Panc1 (cell line): Measurements from ENCODE around the gene NPAS3.

ENCODE experiments used
- POLR2AphosphoS5 ChIP-seq: IDR thresholded peaks from 2 replicates; pipeline ENCODE4 v1.6.1; 2012; ENCODE audit warnings: mild to moderate bottlenecking, low read depth, low read length, moderate library complexity
- SIN3A ChIP-seq: IDR thresholded peaks from 2 replicates; pipeline ENCODE4 v1.6.1; 2012; ENCODE audit warnings: low read depth, mild to moderate bottlenecking, low read length, moderate library complexity, borderline replicate concordance; ENCODE audit not compliant: insufficient read depth
- TF ChIP-seq, protein P1 (sequence below): fragments of 450-650 bp; IDR thresholded peaks from 2 replicates; pipeline ENCODE4 v1.5.1; 2017; ENCODE audit warnings: mild to moderate bottlenecking
- TF ChIP-seq, protein P2 (sequence below), 2 experiments: IDR thresholded peaks; 2 replicates each; pipeline ENCODE4 v1.6.1; 2011 to 2012; ENCODE audit warnings: low read depth in 2 of 2, control low read depth in 1 of 2, low read length in 1 of 2, mild to moderate bottlenecking in 1 of 2, moderate library complexity in 1 of 2; ENCODE audit not compliant: insufficient read depth in 1 of 2

GRCh38 chr14:33524244-33524643 lies 585.6 kb downstream of the NPAS3 start:
- TF ChIP-seq, protein P1, sequence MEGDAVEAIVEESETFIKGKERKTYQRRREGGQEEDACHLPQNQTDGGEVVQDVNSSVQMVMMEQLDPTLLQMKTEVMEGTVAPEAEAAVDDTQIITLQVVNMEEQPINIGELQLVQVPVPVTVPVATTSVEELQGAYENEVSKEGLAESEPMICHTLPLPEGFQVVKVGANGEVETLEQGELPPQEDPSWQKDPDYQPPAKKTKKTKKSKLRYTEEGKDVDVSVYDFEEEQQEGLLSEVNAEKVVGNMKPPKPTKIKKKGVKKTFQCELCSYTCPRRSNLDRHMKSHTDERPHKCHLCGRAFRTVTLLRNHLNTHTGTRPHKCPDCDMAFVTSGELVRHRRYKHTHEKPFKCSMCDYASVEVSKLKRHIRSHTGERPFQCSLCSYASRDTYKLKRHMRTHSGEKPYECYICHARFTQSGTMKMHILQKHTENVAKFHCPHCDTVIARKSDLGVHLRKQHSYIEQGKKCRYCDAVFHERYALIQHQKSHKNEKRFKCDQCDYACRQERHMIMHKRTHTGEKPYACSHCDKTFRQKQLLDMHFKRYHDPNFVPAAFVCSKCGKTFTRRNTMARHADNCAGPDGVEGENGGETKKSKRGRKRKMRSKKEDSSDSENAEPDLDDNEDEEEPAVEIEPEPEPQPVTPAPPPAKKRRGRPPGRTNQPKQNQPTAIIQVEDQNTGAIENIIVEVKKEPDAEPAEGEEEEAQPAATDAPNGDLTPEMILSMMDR = no peak
- TF ChIP-seq POLR2AphosphoS5 (no peak), SIN3A (no peak)
- TF ChIP-seq, protein P2, sequence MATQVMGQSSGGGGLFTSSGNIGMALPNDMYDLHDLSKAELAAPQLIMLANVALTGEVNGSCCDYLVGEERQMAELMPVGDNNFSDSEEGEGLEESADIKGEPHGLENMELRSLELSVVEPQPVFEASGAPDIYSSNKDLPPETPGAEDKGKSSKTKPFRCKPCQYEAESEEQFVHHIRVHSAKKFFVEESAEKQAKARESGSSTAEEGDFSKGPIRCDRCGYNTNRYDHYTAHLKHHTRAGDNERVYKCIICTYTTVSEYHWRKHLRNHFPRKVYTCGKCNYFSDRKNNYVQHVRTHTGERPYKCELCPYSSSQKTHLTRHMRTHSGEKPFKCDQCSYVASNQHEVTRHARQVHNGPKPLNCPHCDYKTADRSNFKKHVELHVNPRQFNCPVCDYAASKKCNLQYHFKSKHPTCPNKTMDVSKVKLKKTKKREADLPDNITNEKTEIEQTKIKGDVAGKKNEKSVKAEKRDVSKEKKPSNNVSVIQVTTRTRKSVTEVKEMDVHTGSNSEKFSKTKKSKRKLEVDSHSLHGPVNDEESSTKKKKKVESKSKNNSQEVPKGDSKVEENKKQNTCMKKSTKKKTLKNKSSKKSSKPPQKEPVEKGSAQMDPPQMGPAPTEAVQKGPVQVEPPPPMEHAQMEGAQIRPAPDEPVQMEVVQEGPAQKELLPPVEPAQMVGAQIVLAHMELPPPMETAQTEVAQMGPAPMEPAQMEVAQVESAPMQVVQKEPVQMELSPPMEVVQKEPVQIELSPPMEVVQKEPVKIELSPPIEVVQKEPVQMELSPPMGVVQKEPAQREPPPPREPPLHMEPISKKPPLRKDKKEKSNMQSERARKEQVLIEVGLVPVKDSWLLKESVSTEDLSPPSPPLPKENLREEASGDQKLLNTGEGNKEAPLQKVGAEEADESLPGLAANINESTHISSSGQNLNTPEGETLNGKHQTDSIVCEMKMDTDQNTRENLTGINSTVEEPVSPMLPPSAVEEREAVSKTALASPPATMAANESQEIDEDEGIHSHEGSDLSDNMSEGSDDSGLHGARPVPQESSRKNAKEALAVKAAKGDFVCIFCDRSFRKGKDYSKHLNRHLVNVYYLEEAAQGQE (IDR thresholded peaks at IDR 0.05; ENCODE audit: insufficient read depth in 1 of 2, low read depth in 2 of 2, low read length in 1 of 2) = no peak
